Inferior parietal cortex (tissue), 1 donor: ENCODE results near the gene RPL13A.

Experiments
- DNase-seq: peaks from one replicate; pipeline ENCODE4 v3.0.0-alpha.2; 2016; ENCODE audit errors: extremely low spot score

Gene RPL13A

DNA sequence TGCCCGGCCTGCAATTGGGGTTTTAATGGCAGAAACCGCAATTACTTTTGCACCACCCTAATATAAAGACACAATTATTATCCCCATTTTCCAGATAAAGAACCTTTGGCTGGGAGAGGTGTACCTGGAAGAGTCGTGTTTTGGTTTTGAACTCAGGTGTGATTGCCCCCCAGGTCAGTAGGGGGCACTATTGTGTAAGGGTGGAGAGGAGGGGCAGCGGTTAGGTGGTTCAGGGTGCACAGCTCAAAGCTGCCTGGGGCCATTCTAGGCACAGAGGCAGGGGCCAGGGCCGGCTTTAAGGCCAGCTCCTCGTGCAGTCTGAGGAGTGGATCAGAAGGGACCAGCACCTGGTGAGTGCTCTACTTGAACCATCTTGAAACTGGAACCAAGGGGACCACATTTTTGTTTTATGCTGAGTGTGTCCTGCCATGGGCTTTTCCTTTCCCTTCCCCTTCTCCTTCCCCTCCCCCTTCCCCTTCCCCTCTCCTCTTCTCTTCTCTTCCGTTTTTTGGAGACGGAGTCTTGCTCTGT lies 19.2 kb downstream of the RPL13A start:
- DNase-seq = peak; percentile 58

DNA sequence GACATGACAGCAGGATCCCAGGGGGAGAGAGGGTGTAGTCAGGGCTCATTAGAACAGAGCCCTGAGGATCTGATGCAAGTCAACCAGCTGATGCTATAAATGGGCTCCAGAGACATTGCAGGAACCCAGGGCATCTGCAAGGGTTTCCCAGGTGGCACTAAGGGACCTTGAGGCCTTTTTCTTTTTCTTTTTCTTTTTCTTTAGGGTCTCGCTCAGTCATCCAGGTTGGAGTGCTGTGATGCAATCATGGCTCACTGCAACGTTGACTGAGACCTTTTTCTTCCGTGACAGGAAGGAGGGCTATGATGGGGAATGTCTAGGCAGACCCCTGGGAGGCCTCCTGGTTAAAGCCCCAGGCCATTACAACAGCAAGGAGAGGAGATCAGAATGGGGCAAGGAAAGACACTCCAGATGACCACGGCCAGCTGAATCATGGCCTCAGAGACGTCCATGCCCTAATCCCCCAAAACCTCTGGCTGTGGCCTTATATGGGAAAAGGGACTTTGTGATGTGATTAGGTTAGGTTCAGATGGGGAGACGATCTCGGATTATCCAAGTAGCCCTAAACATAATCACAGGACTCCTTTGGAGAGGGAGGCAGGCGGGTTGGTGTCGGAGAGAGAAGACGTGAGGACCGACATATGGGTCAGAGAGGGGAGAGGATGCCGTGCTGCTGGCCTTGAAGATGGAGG lies 20.5 kb downstream of the RPL13A start:
- DNase-seq = no peak

DNA sequence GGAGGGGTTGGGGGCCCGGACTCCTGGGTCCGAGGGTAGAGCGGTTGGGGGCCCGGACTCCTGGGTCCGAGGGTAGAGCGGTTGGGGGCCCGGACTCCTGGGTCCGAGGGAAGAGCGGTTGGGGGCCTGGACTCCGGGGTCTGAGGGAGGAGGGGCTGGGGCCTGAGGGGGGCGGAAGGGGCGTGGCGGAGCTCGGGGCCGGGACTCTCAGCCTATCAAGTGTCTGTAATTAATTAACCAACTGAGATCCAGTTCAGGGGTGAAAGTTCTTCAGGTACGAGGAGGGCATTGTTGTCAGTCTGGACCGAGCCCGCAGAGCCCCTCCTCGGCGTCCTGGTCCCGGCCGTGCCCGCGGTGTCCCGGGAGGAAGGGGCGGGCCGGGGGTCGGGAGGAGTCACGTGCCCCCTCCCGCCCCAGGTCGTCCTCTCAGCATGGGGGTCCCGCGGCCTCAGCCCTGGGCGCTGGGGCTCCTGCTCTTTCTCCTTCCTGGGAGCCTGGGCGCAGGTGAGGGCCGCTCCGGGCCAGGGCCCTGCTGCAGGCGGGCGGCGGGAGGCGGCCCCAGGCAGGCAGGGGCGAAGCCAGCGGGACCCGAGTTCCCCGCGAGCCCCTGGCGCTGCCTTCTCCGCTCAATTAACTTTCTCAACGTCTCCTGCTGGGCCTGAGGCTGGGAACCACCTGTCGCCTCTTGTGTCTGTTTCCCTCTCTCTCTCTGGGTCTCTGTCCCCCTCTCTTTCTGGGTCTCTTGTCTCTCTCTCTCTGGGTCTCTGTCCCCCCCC lies 25.8 kb downstream of the RPL13A start:
- DNase-seq = no peak

DNA sequence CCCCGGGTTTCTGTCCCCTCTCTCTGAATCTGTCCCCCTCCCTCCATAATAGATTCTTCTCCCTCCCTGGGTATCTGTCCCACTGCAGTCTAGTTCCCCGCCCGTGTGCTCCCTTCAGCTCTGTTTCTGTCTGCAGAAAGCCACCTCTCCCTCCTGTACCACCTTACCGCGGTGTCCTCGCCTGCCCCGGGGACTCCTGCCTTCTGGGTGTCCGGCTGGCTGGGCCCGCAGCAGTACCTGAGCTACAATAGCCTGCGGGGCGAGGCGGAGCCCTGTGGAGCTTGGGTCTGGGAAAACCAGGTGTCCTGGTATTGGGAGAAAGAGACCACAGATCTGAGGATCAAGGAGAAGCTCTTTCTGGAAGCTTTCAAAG lies 26.3 kb downstream of the RPL13A start:
- DNase-seq = no peak

DNA sequence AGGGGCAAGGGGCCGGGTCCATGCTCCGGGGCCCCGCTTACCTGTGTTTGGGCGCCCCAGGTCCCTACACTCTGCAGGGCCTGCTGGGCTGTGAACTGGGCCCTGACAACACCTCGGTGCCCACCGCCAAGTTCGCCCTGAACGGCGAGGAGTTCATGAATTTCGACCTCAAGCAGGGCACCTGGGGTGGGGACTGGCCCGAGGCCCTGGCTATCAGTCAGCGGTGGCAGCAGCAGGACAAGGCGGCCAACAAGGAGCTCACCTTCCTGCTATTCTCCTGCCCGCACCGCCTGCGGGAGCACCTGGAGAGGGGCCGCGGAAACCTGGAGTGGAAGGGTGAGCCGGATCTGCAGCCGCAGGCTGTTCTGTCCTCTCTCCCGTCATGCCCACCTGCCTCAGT lies 26.7 kb downstream of the RPL13A start:
- no peak for DNase-seq

DNA sequence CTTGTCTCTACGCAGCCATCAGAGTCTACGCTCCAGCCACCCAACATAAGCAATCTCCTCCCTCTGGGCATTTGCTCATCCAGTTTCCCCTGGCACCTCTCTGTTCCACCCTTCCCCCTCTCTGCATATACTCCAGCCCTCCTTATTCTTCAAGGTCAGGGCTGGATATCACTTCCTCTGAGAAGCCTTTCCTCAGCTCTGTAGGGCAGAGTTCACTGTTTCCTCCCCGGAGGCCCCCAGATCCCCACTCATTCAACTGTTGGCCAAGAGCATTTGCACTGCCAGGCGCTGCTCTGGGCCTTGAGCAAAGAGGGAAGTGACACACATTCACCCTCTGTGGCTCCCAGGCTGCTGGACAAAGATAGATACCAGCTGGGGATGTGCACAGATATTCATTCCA lies 28.4 kb downstream of the RPL13A start:
- no peak for DNase-seq

DNA sequence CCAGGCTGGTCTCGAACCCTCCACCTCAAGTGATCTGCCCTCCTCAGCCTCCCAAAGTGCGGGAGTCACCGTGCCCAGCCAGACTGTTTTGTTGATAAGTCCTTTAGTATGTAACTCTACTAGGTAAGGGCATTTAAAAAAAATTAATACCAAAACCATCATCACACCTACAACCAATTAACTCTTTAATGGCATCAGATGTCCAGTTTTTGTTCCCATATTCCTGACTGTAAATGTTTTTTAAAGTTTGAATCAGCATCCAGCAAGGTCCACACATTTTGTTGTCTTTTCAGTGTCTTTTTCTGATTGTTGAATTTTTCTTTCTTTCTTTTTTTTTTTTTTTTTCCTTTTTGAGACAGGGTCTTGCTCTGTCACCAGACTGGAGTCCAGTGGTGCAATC lies 30.6 kb downstream of the RPL13A start:
- DNase-seq = no peak

DNA sequence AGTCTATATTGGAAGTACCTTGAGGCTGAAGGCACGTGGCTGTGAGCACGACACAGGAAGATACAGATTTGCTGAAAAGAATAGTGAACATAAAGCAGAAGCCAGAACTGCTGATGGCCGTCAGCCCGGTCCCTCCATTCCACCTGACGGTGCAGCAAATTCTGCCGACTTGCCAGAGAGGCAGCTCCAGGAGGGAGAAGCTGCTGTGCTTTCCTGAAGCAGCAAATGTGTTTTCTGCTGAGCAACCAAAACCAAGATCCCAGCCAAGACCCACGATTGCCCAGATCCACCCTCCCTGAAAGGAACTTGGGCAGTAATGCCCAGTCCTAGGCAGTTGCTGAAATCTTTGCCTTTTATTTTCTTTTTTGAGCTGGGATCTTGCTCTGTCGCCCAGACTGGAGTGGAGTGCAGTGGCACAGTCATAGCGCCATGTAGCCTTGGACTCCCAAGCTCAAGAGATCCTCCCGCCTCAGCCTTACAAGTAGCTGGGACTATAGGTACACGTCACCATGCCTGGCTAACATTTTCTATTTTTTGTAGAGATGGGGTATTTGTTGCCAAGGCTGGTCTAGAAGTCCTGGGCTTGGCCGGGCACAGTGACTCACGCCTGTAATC lies 33.4 kb downstream of the RPL13A start:
- DNase-seq = no peak

DNA sequence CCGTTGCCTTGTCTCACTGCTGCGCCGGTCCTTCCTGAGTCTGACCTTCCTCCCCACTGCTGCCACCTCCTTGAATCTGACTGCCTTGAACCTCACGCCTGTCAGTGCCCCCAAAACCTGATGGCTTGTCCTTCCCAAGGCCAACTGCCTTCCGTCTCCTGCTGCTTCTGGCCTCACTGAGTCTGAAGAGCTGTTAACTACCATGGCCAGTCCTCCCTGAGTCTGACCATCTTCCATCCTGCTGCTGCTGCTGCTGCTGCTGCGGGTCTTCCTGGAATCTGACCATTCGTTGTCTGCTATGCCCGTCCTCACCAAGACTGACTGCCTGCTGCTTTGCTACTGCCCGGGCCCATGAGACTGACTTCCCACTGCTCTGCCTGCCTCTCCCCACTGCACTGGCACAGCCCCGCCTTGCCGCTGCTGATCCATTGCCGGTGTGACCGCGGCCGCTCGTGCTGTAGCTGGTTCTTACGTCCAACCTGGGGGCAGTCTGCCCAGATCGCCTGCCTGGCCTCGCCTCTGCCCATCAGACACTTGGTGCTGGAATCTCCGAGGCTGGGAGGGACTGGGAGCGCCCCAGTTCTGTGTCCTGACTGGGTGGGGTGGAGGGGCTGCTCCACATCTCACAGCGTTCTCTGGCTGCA lies 37.5 kb downstream of the RPL13A start:
- no peak for DNase-seq

DNA sequence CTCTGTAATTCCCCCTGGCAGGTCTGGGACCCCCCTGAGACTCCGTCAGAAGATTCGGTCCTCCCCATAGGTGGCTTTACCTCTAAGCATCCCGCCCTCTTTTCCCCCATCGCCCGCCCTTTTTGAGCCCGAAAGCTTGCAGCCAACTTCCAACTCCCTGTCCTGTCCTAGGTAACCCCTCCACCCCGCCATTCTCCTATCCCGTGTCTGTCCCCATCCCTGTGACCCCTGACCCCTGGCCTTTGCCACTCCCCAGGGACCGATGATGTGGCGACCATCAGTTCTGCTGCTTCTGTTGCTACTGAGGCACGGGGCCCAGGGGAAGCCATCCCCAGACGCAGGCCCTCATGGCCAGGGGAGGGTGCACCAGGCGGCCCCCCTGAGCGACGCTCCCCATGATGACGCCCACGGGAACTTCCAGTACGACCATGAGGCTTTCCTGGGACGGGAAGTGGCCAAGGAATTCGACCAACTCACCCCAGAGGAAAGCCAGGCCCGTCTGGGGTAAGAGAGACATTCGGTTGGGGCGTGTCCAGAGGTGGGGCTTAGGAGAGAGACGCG lies 40.9 kb downstream of the RPL13A start:
- DNase-seq = no peak

DNA sequence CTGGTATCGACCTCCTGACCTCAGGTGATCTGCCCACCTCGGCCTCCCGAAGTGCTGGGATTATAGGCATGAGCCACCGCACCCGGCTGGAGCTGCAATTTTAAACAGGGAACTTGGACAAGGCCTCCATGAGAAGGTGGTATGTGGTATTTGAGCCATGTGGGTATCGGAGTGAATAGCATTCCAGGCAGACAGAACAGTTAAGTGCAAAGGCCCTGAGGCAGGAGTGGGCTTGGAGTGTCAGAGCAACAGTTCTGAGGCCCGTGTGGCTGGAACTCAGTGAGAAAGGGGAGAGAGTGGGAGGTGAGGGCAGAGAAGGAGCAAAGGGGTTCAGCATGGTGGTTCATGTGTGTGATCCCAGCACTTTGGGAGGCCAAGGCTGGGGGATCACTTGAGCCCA lies 43.3 kb downstream of the RPL13A start:
- DNase-seq = no peak

DNA sequence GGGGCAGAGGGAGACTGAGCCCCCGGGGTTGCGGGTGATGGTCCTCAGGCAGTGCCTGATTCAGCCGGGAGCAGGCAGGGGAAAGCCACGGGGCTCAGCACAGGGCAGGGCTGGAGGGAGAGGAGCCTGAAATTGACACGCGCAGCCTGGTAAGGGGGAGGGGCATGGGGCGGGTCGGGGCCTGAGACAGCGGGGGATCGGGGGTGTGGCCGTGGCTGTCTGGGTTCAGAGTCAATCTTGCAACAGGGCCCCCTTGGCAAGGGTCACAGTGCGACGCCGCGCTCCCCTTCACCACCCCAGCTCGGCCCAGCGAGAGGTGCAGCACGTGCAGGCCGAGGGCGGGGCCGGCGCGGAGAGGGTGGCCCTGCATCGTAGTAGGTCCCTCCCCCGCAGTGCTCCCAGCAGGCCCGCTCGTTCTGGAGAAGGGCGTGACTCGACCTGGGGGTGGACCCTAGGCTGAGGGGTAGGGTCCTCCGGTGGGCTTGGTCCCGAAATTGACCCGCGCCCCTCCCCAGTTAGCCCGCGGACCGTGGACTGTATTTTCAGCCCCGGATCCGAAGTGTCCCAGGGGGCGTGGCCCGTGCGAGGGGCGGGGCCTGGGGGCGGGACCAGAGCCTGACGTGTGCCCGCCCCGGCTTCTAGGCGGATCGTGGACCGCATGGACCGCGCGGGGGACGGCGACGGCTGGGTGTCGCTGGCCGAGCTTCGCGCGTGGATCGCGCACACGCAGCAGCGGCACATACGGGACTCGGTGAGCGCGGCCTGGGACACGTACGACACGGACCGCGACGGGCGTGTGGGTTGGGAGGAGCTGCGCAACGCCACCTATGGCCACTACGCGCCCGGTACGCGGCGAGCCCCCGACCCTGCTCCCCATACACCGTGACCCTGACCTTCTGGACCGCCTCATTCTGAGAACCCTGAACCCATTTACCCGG lies 46.4 kb downstream of the RPL13A start:
- no peak for DNase-seq

DNA sequence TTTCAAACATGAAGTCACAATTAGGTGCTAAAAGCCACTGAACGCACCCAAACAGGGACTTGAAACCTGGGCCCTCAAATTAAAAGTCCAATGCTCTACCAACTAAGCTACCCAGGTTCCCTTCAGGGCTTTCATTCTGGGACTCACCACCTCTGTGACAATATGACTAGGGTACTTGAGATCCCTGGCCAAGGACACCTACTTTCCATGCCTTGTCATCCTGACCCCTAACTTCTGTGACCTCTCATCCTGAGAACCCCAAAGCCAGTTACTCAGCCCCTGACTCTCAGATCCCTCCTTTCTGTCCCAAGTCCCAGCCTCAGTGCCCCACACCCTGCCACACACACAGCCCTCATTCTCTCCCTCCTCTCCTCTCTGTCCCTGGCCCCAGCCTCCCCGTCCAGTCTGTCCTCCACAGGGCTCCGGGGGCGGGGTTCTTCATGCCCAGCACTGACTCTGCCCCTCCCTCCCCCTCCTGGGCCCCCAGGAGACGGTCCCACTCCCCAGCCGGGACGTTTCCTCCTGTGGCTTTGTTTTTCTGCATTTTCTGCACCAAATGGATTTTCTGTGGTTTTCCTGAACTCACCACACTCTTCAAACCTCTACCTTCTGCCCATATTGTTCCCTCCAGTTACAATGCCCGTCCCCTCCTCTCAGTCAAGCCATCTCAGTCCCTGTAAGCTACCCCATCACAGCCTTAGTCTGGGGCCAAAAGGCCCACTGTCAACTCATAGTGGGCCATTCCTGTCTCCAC lies 47.4 kb downstream of the RPL13A start:
- DNase-seq = no peak

DNA sequence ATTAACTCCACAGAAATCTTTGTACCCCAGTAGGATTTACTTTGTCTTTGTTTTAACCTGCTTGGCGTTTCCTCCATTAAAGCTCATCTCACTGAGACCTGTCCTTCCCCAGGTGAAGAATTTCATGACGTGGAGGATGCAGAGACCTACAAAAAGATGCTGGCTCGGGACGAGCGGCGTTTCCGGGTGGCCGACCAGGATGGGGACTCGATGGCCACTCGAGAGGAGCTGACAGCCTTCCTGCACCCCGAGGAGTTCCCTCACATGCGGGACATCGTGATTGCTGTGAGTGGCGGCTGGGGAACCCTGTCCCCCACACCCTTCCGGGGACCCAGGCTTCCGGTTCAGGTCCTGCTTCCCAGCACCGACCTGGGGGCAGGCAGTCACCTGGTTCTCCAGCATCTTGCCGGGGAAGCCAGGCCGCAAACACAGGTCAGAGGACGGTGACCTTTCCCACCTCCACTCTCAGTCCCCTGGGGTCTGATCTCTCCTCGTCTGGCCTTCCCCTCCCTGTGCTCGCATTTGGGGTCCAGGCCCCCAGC lies 49.6 kb downstream of the RPL13A start:
- no peak for DNase-seq

DNA sequence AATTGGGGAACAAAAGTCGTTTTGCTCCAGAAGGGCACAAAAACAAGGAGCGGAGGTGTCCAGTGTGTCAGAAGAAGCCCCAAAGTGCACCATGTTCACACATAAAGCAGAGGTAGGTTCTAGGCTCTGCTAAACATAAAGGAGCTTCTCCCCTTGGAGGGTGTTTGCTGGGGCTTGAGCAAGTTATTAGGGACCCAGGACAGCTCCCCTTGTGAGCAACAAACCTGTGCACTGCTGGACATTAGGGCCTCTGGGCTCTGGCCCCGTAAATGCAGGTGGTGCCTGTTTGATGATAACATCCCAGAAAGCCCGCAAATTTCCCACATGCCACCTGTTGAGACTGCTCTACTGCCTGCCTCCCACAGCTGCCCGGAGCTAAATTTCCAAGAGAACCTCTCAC lies 51.2 kb downstream of the RPL13A start:
- DNase-seq = no peak

DNA sequence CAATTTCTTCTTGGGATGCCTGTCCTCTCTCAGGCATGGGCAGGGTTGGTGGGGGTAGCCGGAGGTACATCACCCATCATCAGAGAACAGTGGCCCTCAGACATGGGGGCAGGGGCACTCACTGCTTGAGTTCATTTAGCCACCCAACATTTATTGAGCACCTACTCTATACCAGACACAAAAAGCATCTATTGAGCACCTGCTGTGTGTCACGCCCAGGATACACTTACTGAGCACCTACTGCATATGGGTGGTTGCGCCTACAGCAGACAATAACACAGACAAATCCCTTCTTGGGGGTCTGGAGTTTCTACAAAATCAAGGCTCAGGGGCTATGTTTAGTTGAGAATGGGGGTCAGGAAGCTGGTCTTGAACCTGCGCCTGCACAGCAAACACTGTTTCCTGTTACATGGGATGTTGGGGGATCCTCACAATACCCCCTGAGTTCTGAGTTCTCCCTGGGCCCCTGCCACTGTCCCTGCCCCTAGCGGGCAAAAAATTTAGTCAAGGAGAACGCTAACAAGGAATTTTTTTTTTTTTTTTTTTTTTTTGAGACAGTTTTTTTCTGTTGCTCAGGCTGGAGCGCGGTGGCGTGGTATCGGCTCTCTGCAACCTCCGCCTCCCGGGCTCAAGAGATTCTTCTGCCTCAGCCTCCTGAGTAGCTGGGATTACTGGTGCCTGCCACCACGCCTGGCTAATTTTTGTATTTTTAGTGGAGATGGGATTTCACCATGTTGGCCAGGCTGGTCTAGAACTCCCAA lies 52.0 kb downstream of the RPL13A start:
- no peak for DNase-seq
